ENCODE data around the gene PARVA. TPM values are rescaled to one million over a fixed set of nuclear protein-coding genes. Genes with fewer than 3 reads are reported as not detected.

PARVA gene
- total RNA-seq, 1 experiment from 2014 or later, result 10.4 TPM

GRCh38 chr11:12526789-12527188, 149.4 kb downstream of the PARVA start:
- H3K27ac Mint-ChIP-seq, result no peak overlapping the region
- POLR2A ChIA-PET, result no interaction called here
- H3K4me1 Mint-ChIP-seq, result no peaks in the 10 kb centered on the region
- H3K36me3 Mint-ChIP-seq, result no peaks in the 10 kb centered on the region
- H3K4me3 Mint-ChIP-seq, result no peak overlapping the region
- no peaks in the 10 kb centered on the region for H3K27me3 Mint-ChIP-seq (ENCODE audit: low read depth)
- no peak for TF ChIP-seq EMX1 (CRISPR knock-in tag; IDR thresholded peaks at IDR 0.05)
- TF ChIP-seq NFATC4 (CRISPR knock-in tag; IDR thresholded peaks at IDR 0.05), result no peak
- CTCF ChIA-PET, result interaction anchor here (1.3 kb wide), 1 partner anchor 51 kb away, joined by 3 read pairs; no protein-coding TSS in a partner anchor
- no peaks in the 10 kb centered on the region for H3K9me3 Mint-ChIP-seq
- DNase-seq (ENCODE audit: low spot score) (no peak), ATAC-seq (no peak)

GRCh38 chr11:12528487-12528886, 151.1 kb downstream of the PARVA start:
- ChIA-PET CTCF (no interaction called here), POLR2A (no interaction called here)
- no peaks in the 10 kb centered on the region for H3K36me3 Mint-ChIP-seq

GRCh38 chr11:12529041-12529440, 151.7 kb downstream of the PARVA start:
- Mint-ChIP-seq H3K27ac (no peak overlapping the region), H3K4me1 (no peaks in the 10 kb centered on the region), H3K4me3 (no peak overlapping the region), H3K9me3 (no peaks in the 10 kb centered on the region), H3K27me3 (ENCODE audit: low read depth) (no peaks in the 10 kb centered on the region), H3K36me3 (no peaks in the 10 kb centered on the region)
- ATAC-seq (no peak), DNase-seq (ENCODE audit: low spot score) (no peak)
- POLR2A ChIA-PET, result no interaction called here
- CTCF ChIA-PET, result no interaction called here
- TF ChIP-seq USF1 (CRISPR knock-in tag; IDR thresholded peaks at IDR 0.05) (no peak), PRDM15 (CRISPR knock-in tag; IDR thresholded peaks at IDR 0.05) (no peak), GABPB1 (CRISPR knock-in tag; IDR thresholded peaks at IDR 0.05) (no peak), AR (CRISPR knock-in tag; IDR thresholded peaks at IDR 0.05) (no peak), ZNF396 (CRISPR knock-in tag; IDR thresholded peaks at IDR 0.05; ENCODE audit: borderline replicate concordance) (no peak), MYBL2 (CRISPR knock-in tag; IDR thresholded peaks at IDR 0.05) (no peak), IRF1 (CRISPR knock-in tag; IDR thresholded peaks at IDR 0.05) (no peak), FOXJ3 (CRISPR knock-in tag; IDR thresholded peaks at IDR 0.05; ENCODE audit: borderline replicate concordance) (no peak), ZNF317 (CRISPR knock-in tag; IDR thresholded peaks at IDR 0.05; ENCODE audit: borderline replicate concordance, low read depth) (no peak), ZNF232 (CRISPR knock-in tag; IDR thresholded peaks at IDR 0.05) (no peak), SP1 (CRISPR knock-in tag; conservative IDR thresholded peaks at IDR 0.05) (no peak), GTF2I (CRISPR knock-in tag; conservative IDR thresholded peaks at IDR 0.05) (no peak), RORB (CRISPR knock-in tag; IDR thresholded peaks at IDR 0.05) (no peak), JAZF1 (CRISPR knock-in tag; IDR thresholded peaks at IDR 0.05) (no peak)

More at GRCh38 chr11:12528487-12528886, 151.1 kb downstream of the PARVA start:
- ATAC-seq (no peak), DNase-seq (ENCODE audit: low spot score) (no peak)
- H3K4me1 Mint-ChIP-seq, result no peaks in the 10 kb centered on the region
- H3K27me3 Mint-ChIP-seq (ENCODE audit: low read depth), result no peaks in the 10 kb centered on the region
- no peaks in the 10 kb centered on the region for H3K9me3 Mint-ChIP-seq
- H3K4me3 Mint-ChIP-seq, result no peak overlapping the region
- H3K27ac Mint-ChIP-seq, result no peak overlapping the region
- TF ChIP-seq NR2C2 (CRISPR knock-in tag; IDR thresholded peaks at IDR 0.05), result no peak
- TF ChIP-seq FOXP4 (CRISPR knock-in tag; IDR thresholded peaks at IDR 0.05), result no peak
- no peak for TF ChIP-seq MYBL2 (CRISPR knock-in tag; IDR thresholded peaks at IDR 0.05)
- no peak for TF ChIP-seq E2F1 (CRISPR knock-in tag; IDR thresholded peaks at IDR 0.05)
- no peak for TF ChIP-seq NFYB (CRISPR knock-in tag; conservative IDR thresholded peaks at IDR 0.05; ENCODE audit: low read depth)

All from WTC11 (cell line).